RWPE2 (cell line): ENCODE results near the gene PTPRN2.
A peak's percentile ranks its signal among the peaks of the same experiment; 100 is the strongest.

Source experiments
- ATAC-seq: fragments of 200-7000 bp; cut with Tn5 transposase; 3 replicates; pipeline ENCODE4 v1.9.1; 2021; ENCODE audit warnings: low read depth
- DNase-seq: peaks from one replicate; pipeline ENCODE4 v3.0.0-alpha.2; 2020; ENCODE audit warnings: low spot score
- H3K27ac ChIP-seq: fragments of 450-650 bp; 2 replicates; pipeline ENCODE4 v1.5.1; 2017; ENCODE audit warnings: mild to moderate bottlenecking; ENCODE audit not compliant: poor library complexity, severe bottlenecking
- H3K27me3 ChIP-seq: fragments of 250-450 bp; sonication (Bioruptor Pico); 2 replicates; pipeline ENCODE4 v1.5.1; 2021; ENCODE audit warnings: mild to moderate bottlenecking, moderate library complexity; ENCODE audit not compliant: insufficient read depth, poor library complexity, severe bottlenecking
- H3K36me3 ChIP-seq: fragments of 250-450 bp; sonication (Bioruptor Pico); 2 replicates; pipeline ENCODE4 v1.5.1; 2020; ENCODE audit warnings: low read depth, mild to moderate bottlenecking, moderate library complexity
- H3K4me1 ChIP-seq: fragments of 250-450 bp; sonication (Bioruptor Pico); 2 replicates; pipeline ENCODE4 v1.5.1; 2021; ENCODE audit warnings: mild to moderate bottlenecking, moderate library complexity; ENCODE audit not compliant: insufficient read depth, poor library complexity, severe bottlenecking
- H3K4me3 ChIP-seq: fragments of 250-450 bp; sonication (Bioruptor Pico); 2 replicates; pipeline ENCODE4 v1.5.1; 2021; ENCODE audit warnings: mild to moderate bottlenecking, moderate library complexity; ENCODE audit not compliant: severe bottlenecking
- H3K9me3 ChIP-seq: fragments of 250-450 bp; sonication (Bioruptor Pico); 2 replicates; pipeline ENCODE4 v1.5.1; 2021; ENCODE audit warnings: mild to moderate bottlenecking, moderate library complexity; ENCODE audit not compliant: severe bottlenecking
- CTCF ChIP-seq: fragments of 450-650 bp; IDR thresholded peaks from one replicate; pipeline ENCODE4 v1.5.1; 2017; ENCODE audit warnings: mild to moderate bottlenecking, moderate library complexity; ENCODE audit not compliant: poor library complexity, severe bottlenecking

PTPRN2 gene

GRCh38 chr7:157759246-157759805 lies 828.3 kb downstream of the PTPRN2 start:
- no peak overlapping the region for H3K27ac ChIP-seq
- ATAC-seq, result no peak

GRCh38 chr7:157758468-157759245 lies 829.0 kb downstream of the PTPRN2 start:
- ATAC-seq (no peak), DNase-seq (no peak)
- Histone ChIP-seq H3K9me3 (no peaks in the 10 kb centered on the region), H3K36me3 (no peaks in the 10 kb centered on the region), H3K4me3 (no peak overlapping the region), H3K27me3 (no peaks in the 10 kb centered on the region), H3K27ac (no peak overlapping the region), H3K4me1 (no peaks in the 10 kb centered on the region)
- TF ChIP-seq CTCF, result no peak

More at GRCh38 chr7:157759246-157759805, 828.3 kb downstream of the PTPRN2 start:
- Histone ChIP-seq H3K9me3 (peaks cover 1% of the 10 kb centered on the region), H3K36me3 (no peaks in the 10 kb centered on the region), H3K4me1 (no peaks in the 10 kb centered on the region), H3K27me3 (no peaks in the 10 kb centered on the region), H3K4me3 (no peak overlapping the region)
- no peak for TF ChIP-seq CTCF
- DNase-seq, result no peak

- no peak for ATAC-seq
- H3K4me3 ChIP-seq, result no peak overlapping the region
Observed at GRCh38 chr7:157757776-157758467, 829.7 kb downstream of the PTPRN2 start.

GRCh38 chr7:157757211-157757610 lies 830.4 kb downstream of the PTPRN2 start:
- no peak overlapping the region for H3K4me3 ChIP-seq
- no peak for ATAC-seq
- TF ChIP-seq CTCF, result no peak
- no peak for DNase-seq
- no peaks in the 10 kb centered on the region for H3K4me1 ChIP-seq
- H3K36me3 ChIP-seq, result no peaks in the 10 kb centered on the region
- H3K9me3 ChIP-seq, result no peaks in the 10 kb centered on the region
- no peak overlapping the region for H3K27ac ChIP-seq
- H3K27me3 ChIP-seq, result no peaks in the 10 kb centered on the region

More at GRCh38 chr7:157757776-157758467, 829.7 kb downstream of the PTPRN2 start:
- TF ChIP-seq CTCF, result no peak
- Histone ChIP-seq H3K27me3 (no peaks in the 10 kb centered on the region), H3K27ac (no peak overlapping the region), H3K9me3 (no peaks in the 10 kb centered on the region), H3K36me3 (no peaks in the 10 kb centered on the region), H3K4me1 (no peaks in the 10 kb centered on the region)
- DNase-seq, result peak; percentile 57
